ENCODE data around the gene KTN1.

Gene KTN1

DNA sequence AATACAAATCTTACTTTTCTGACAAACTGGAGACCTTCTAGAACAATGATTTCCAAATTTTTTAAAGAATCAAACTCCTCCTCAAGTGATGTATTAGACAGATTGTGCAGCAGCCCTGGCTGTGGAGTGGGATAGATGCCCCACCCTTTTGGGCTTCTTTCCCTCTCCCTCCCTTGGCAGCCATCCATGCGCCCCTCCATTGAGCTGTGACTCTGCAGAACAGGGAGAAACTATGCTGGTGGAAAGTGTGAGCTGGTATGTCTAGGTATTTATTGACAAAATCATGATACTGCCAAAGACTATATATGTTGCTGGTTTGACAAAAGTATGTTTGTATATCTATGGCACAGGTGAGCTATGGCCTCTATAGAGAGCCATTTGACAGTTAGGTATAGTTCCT, 138.5 kb downstream of the KTN1 start:
- no peak for DNase-seq

DNA sequence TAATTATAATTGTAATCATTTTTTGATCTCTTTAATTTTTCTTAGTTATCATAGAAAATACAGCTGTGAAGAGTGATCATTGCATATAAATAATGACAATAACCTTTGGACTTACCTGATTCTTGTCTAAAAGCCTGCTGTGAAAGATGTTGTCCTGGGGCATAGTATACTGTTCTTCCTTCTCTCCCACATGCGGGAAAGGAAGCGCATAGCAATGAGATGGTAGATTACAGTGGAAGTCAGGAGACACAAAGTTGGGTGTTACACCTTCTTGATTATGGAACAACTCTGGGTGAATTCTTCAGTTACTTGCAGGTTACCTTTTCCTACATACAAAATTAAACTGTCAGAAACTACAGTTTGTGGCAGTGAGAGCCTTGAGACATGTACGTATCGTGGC, 140.8 kb downstream of the KTN1 start:
- DNase-seq: no peak

DNA sequence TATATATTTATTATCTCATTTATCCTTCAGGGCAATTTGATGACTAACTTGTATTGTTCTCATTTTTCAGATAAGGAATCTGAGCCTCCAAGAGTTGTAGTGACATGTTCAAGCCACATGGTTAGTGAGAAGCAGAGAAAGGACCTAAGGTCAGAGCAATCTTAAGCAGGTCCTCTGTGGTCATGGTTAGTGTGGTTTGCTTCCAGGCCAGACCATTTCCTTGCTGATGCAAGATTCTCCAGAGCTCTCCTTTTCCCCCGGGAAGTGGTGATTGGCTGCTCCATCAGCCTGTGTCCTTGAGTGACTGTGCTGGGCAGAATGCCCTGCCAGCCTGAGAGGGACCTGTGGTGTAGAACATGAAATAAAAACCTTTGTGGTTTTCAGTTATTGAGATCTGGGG, 141.3 kb downstream of the KTN1 start:
- DNase-seq: no peak

DNA sequence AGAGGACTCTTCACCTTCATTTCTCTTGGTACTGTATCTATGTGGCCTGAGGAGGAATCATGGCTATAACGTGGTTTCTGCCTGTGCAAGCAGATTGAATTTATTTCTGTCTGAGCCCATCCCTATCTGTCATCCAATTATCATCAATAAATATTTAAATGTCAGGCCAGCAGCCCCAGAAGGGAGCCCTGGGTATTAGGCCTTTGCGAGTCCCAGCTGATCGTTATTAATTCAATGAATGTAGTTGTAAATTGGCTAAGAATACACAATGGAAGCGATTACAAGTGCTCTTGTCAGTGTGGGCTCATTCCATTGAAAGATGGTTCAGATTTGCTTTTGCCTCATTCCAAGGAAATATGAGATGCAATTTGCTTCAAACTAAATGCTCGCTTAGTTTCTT, 142.0 kb downstream of the KTN1 start:
- no peak for DNase-seq

DNA sequence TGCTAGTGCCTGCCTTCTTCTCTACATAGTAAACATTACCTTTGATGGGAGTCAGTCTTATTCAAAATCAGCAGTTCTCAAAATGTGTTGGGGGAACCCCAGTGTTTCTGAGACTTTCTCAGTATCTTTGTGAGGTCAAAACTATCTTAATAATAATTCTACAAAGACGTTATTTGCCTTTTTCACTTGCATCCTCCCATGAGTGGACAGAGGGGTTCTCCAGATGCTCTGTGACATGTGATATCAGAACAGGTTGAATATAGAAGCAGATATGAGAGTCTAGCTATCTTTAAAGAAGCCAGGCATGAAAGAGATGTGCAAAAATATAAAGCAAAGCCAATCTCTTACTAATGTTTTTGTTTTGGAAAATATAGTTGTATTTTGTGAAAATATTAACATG, 144.7 kb downstream of the KTN1 start:
- no peak for DNase-seq

DNA sequence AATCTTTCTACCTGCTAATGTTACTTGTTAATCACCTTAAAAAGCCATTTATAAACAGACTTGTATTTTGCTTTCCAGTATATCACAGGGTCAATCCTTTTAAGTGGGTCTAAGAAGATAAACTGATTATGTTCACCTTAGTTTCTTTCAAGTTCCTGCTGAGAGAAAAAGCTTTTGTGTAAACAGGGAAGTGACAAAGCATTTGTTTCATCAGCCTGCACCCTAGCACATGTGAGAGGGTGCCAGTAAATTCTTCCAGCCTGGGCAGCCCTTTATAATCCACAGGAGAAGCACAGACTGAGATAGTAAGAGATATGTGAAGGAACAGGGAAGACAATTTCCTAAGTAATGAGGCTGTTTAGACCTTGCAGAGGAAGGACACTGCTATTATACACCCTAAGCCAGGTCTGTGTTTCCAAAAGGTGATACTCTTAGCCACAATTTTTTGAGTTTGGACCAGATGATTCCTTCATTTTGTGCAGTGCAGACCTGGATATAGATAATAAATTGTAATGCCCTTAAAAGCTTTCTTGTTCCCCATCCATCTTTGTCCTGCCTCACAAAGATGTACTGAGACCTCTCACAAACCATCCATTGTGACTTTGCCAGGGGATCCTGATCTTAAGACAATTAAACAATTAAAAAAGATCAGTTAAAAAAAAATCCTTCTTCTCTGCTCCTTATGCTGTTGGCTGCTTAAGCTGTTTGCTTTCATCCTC, 150.7 kb downstream of the KTN1 start:
- no peak for DNase-seq

DNA sequence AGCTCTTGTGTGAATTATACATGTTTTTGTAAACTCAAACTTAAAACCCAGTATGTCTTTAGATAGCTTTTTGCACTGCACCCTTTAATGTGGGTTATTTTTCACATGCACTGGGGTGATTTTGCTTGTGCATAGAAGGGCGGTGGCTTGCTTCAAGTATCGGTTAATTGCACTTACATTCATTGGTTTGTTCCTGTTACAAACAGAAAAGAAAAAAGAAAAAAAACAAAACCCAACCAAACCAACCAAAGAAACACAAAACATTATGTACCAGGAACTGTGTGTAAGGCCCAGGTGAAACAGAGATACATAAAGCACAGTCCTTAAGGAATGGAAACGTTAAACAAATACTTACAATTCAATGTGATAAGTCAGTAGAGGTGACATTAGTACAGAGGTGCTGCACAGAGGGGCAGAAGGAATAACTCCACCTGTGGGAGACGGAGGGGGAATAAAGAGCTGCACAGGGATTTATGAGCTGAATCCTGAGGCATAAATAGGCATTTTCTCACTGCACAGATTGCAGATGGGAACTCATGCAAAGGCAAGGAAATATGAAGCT, 151.4 kb downstream of the KTN1 start:
- no peak for DNase-seq

DNA sequence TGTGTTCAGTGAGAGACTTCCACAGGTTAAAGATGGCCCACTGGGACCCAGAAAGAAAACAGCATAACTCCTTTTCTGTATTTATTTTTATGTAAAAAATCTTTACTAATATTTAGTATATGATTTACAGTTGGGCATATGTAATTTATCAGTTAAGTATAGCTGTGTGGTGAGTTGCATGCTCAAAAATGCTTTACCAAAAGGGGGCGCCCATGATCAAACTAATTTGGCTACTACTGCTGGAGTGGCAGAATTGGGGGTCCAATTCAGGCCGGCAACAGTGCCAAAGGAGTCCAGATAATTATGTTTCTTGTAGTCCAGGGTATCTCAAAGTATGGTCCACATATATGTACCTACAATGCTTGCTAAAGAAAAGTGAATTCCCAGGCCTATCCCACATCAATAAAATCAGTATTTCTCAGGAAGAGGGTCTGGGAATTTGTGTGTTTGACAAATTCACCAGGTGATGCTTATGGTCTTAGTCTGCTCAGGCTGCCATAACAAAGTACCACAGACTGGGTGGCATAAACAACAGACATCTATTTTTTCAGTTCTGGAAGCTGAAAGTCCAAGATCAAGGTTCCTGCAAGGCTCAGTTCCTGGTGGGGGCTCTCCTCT, 152.0 kb downstream of the KTN1 start:
- peak; percentile 19 to 56 for DNase-seq

DNA sequence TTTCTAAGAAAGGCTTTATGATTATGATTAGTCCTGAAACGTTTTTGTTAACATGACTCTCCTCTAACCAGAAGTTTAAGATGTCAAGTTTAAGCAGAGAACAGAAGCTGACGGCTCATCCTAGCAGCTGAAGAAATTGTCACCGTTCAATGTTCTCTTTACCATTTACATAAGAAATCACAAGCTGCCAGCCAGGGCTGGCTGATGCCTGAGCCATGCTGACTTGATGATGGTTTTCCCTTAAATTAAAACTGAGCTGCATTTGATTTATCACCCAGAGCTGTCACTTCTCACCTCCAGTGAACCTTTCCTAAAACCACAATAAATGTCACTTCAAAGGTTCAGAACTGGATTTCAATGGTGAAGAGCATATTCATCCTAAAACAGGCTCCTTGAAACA, 153.6 kb downstream of the KTN1 start:
- DNase-seq: no peak
